Activated CD4-positive, CD25-positive, alpha-beta regulatory T cell (primary cell): Measurements from ENCODE around the gene TNFRSF11A.

Experiments
- DNase-seq, 4 experiments: peaks; one replicate each; lab custom pipeline; 2025; lab: John Stamatoyannopoulos, UW

The TNFRSF11A gene

DNA sequence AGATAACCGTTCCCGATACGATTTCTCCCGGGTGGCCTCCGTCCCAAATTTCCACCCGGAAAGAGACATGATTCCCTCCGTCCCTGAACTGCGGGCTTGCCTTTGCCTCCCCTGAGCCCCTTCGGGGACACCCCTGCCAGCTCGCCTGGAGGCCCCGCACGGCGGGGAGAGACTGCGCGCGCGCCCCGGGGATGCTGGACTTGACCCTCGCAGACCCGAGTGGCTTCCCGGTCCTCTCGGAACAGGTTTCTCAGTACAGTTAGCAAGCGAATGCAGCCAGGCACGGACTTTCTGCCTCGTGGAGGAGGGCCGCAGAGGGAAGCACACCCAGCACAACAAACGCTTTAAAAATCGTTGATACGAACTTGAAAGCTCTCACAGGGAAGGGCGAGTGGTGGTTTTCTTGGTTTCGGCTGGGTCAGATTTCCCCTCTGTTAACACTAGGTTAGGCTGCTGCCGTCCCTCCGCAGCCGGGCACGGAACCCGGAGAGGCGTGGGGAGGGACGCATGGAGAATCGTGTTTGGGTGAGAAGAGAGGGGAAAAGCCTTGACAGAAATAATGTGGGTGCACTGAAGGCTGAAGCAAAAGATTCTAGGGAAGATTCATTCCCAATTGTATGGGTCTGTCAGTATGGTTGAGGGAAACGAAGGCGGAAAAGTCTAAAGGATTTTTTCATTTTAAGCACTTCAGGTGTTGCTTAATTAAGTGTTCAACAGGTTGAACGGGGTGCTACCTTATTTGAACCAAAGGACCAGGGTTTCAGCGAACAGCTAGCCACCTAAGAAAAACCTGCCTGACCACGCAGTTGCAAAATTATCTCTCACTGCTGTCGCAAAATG lies 916 bp downstream of the TNFRSF11A start:
- DNase-seq: peak in 1 of 4 experiments; percentile 12

DNA sequence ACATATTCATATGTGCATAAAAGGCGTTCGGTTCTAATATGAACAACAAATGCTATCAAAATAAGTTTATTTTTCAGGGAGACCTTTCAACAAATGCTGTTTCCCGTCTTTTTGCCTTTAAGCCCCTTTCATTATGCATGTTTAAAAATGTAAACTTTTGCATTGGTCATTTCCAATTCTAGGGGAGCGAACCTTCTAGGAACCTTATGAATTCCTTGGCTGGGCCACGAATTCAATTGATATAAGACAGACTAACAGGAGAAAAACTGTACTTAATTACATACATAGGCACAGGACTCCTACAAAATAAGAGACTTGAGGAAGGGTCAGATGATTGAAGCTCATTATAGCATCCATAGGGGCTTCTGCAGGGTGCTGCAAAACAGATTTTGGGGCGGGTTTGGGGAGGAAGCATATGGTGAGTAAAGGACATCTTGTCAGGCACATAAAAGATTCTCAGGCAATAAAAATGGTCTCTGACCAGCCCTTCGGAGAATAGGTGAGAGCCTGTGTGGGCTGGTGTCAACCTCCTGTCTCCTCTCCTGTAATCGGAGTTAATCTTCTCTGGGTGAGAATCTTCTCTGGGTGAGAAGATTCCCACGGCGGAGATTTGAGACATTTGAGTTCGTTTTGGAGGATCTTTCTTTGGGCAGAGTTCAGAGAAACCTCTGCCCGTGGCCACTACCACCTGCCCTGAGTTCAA lies 1.7 kb downstream of the TNFRSF11A start:
- DNase-seq: no peak

DNA sequence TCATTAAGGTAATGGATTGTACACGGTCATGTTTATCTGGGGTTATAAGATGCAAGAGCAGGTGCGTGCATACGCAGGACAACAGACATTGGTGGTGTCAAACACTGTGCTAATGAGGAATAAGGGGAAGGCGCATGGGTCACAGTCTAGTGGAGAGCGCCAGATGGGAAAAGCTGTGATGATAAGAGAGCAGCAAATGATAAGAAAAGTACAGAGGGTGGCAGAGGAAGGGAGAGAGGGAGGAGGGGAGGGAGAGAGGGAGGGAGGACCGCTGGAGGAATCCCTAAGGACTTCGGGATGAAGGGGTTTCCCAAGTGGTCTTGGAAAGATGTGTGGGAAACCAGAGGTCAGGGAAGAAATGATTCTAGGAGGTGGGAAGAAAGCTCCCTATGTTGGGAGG lies 2.9 kb downstream of the TNFRSF11A start:
- DNase-seq: no peak

DNA sequence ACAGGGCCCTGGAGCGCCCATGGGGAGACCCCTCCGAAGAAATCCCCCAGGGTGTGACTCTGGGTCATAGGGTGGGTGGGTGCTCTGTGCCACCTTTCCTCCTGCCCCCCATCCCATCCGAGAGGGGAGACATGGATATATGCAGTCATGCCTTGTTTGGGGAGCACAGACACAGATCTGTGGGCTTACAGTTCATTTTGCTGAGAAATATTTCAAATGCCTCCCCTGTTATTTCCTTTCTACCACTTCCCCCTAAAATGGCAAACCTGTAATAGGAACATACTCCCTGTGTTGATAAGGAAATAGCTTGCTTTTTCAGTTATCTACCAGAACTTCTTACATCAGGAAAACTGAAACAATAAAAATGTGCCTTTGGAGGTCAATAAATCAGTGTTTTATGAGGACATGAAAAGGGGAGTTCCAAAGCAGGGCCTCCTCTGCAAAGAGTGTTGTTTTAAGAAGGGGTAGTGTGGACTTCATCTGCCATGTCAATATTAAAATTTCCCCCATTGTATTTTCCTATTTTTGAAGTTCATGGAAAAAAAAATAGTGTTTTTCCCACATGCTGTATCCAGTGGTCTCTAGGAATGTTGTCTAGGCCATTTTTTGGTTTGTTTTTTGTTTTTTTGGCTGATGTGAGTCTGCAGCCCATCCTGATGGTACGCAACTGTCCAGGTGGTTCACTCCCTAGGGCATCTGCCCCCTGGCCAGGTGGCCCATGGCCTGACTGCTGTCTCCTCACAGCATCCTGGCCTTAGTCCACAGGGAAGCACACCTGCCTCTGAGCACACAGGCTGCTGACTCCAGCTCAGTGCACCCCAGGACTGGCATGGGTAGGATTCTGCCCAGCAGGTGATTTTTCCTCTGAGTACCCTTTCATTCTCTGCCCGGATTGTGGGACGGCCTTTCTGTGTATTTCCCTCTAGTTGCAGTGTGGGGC lies 3.7 kb downstream of the TNFRSF11A start:
- no peak for DNase-seq

DNA sequence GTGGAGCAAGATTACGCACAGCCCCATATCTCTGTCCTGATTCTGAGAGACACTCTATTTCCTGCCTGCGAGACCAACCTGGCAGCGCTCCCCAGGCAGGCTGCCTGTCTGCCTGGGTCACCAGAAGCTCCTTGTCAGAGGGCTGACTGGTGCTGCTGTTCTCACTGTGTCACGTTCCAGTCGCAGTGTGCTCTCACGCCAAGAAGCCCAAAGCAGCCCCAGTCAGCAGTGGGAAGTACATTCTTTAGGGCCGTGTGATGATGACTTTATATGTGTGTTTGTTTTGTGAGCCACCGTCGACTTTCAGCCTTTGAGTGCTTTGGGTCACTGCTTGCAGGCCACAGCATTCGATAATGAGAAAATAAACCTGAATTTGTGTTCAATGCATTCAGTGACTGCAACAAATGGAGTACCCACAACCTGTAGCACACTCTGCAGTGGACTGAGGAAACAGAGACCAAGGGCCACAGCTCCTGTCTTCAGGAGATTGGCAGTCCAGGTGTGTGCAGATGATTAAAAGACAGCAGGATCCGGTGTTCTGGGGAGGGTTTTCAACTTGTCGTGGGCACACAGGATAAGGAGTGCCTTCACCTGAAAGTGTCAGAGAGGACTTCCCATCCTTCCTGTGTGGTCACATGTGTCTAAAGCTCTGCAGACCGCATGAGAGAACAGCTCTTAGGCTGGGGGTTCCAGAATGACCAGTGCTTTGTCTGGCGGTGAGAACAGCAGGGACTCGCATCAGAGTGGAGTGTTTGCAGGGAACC lies 4.8 kb downstream of the TNFRSF11A start:
- DNase-seq: peak in 2 of 4 experiments; percentile 4 to 10

DNA sequence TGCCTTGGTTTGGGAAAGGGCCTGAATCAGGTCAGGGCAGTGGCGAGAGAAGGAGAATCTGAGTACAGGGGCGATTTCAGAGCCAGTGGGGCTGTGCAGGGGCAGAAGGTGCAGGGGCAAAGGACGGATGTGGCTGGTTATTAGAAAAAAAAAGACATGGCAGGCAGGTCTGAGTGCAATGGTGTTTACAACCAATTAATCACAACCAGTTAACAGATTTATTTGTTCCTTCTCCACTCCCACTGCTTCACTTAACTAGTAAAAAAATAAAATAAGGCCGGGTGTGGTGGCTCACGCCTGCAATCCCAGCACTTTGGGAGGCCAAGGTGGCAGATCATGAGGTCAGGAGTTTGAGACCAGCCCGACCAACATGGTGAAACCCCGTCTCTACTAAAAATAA lies 5.5 kb downstream of the TNFRSF11A start:
- DNase-seq: no peak

DNA sequence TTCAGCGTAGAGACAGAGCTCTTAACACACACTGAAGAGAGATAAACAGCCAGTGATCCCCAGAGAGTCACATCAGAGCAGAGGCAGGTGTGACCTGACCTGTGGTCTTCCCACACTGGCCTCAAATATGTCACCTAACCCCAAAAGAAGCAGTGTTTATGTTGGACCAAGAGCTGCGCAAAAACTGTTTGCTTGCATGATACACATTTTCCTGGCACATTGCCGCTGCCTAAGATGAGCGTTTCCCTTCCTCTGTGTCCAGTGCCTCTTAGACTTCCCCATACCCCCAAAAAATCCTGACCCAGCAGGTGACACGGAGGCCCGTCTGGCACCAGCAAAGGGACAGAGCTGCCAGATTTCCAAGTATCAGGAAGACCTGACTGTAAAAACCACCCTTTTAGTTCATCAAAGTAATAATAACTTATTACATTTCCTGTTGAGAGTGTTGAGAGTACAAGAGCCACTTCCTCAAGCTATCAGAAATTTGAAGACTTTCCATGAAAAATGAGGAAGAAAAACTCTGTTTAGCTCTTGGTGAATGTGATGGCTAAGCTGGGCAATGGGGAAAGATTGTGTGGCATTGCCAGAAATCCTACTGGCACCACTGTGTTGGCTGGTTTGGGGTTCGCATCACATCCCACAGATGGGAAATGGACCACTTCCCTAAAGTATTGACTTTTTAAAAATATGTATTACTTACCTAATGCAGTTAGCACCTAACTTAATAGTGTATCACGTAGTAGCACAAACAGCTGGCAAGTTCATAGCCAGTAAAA lies 6.7 kb downstream of the TNFRSF11A start:
- no peak for DNase-seq

DNA sequence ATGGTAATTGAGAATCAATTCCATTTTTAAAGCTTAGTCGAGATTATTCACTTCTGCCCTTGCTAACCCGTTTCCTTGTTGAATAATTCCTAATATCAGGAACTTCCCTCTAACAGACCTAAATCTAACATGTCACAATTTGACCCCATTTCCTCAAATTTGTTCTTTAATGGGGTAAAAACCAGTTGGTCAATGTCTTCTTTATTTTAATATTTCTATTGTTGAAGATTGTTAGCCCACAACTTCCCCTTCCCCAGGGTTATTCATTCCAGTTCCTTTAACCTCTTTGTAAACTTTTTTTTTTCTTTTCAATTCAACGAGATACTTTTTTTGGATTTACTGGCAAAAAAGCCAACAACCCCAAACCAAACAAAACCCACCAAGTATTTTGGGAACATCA lies 7.3 kb downstream of the TNFRSF11A start:
- DNase-seq: no peak

DNA sequence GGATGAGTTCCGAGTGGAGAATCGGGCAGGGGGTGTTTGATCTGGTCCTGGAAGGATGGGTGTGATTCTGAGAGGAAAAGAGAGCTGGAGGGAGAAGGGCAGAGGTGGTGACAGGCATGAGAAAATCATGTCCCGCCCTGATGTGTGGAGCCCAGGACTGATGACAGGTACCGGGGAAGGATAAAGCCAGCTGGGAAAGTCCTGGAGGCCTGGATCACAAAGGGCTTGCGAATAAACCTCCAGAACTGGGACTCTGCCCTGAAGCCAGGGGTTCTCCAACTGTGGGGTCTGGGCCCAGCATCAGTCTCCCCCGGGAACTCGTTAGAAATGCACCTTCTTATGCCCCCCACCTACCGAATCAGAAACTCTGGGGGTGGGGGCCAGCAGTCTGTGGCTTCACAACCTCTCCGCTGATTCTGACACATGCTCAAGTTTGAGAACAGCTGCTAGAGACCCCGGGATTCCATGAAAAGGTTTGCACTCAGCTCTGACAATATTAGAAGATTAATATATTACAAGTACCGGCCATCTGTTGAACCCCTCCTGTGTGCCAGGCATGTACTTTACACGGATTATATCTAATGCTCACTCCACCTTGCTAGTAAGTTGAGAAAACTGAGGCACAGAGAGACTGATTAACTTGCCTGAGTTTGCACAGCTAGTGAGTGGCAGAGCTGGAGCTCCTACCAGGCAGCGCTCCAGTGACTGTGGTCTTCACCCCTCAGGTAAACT lies 8.0 kb downstream of the TNFRSF11A start:
- no peak for DNase-seq

DNA sequence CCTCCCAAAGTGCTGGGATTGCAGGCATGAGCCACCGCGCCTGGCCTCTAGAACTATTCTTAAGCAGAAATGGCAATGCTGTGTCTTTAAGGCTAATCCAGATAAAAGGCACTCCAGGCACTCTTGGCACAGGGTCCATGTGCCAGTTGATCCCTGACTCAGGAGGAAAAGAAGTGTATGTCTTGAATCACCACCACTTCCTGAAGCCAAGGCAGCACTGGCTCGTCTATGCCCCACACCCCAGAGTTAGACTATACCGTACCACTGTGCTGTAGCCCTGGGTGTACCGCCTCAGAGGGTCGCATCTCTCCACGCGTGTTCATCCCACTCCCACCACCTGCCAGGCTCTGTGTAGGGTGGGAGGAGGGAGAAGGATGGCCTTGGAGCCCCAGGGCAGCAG lies 9.0 kb downstream of the TNFRSF11A start:
- DNase-seq: no peak

DNA sequence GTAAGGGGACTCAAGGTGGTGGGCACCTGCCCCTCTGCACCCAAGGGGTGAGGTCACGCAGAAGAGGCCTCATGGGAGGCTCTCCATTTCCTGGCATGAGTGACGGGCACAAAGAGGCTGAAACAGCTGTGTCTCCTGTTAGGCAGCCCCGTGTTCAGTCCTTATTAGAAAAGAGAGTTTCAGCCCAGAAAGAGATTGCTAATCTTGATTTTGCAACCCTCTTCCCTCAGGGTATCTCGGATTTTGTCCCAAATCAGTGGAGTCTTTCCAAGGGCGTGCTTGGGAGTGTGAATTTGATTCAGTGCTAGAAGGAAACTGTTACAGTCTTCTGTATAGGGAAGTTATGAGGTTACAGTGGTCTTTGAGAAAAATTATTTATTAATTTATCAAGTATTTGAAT lies 10.4 kb downstream of the TNFRSF11A start:
- no peak for DNase-seq

DNA sequence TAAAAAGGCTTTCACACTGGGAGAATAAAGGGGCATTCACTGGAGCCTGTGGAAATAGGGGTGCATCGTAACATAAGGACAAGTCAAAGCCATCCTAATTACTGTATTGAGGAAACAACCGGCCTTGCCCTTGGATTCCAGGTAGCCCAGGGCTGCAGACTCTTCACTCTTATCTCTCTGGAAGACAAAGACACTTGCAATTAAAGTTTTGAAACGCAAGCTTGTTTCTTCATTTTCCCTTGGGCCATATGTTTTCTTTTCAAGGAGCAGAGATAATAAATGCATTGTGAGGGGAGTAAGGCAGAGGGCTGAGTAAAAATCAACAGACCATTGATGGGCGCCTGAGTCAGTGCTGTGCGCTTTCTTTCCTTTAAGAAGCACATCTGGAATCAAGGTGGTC lies 11.5 kb downstream of the TNFRSF11A start:
- no peak for DNase-seq

DNA sequence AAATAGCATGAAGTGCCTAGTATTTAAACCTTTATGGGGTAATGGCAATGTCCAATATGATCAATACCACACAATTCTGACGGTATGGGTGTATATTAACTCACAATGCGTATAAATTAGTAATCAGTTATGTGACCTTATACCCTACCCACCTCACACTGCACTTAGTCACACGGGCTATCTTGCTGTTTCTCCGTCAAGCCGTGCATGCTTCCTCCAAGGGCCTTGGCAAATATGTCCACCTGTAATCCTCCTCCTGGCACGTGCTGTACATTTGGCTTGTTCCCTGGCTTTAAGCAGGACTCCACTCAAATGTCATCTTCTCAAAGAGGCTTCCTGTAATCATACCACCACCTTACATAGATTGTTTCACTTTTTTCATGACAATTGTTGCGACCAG lies 12.2 kb downstream of the TNFRSF11A start:
- no peak for DNase-seq

DNA sequence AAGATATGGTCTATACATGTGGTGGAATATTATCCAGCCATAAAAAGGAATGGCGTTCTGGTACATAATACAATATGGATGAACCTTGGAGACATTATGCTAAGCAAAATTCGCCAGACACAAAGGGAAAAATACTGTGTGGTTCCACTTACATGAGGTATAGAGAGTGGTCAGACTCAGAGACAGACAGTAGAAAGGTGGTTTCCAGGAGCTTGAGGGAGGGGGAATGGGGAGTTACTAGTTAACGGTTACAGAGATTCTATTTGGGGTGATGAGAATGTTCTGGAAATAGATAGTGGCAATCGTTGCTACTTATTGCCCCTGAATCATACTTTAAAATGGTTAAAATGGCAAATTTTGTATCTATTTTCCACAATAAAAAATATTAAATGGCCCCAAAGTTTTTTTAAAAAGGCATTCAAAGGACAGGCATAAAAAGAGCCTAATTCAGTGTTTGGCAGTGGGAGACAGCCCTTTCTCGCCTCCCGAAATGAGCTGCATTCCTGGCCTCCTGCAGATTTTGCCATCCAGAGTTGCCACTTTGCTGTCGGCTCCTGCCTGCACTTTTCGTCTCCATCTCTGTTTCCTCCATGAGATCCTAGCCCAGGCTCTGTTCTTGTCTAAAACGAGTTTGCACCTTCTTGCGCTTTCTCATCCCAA lies 13.5 kb downstream of the TNFRSF11A start:
- no peak for DNase-seq

DNA sequence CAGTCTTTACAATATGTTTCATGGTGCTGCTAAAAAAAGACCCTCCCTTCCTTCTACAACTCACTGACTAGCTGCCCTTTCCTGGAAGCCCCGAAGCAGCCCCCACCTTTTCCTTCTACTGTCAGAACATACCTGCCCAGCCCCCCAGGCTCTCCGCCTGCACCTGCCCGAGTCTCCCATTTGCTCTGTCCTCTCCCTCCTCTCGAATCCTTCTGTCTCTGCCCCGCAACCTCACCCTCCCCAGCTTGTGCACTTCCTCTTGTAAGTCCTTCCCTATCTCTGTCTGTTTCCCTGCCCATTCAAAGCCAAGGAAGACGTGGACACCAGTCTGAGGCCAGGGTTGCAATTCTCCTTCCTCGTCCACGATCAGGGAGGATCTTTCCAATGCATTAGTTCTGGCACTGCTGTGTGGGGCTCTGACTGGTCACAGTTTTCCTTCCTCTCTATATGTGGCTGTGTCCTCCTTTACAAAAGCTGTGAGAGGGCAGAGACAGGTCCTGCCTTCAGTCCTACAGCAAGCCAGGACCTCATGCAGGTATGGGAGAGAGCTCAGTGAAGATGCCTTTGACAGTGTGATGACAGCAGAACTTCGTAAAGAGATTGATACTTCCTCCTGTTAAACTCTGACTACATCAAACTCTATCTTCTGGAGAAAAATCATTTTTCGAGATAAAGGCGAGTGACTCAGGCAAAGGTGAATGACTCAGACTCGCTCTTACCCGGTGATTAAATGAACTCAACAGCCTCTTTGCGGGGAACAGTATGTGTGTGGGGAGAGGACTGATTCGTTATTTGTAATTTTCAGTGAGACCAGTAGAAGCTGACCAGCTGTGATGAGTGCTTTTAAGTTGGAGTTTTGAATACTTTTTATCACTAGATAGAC lies 14.2 kb downstream of the TNFRSF11A start:
- DNase-seq: no peak

DNA sequence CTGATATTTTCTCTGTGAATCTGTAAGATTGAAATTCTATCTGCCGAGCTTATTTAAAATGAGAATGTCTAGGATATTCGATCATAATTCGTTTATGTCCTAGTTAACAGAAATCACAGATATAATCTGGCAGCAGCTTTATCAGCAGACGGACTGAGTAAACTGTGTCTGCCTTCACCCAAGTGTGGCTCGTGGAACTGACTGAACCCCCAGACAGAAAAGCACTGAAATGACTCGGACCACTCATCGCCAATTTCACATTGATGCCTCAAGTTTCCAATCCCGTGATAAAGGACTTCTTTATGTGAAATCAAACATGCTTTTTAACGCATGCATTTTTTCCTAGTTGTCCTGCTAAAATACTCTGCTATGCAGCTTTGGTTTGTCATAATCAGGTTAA lies 15.9 kb downstream of the TNFRSF11A start:
- DNase-seq: no peak

DNA sequence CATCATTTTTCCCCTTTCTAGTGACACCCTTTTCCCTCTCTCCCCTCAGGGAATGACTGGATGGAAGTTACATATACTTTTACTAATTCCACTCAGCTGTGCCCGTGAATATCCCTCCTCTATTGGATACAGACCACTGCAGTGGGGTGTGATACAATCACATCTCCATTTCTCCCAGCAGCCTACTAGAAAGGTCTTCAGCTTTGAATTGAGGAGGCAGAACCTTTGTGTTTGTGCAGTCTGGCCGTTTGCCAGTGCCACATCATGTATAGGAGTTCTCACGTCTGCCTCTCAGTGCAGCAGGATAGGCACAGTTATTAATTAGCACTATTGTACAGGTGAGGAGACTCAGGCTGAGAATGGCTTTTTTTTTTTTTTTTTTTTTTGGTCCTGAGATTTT lies 16.4 kb downstream of the TNFRSF11A start:
- DNase-seq: no peak

DNA sequence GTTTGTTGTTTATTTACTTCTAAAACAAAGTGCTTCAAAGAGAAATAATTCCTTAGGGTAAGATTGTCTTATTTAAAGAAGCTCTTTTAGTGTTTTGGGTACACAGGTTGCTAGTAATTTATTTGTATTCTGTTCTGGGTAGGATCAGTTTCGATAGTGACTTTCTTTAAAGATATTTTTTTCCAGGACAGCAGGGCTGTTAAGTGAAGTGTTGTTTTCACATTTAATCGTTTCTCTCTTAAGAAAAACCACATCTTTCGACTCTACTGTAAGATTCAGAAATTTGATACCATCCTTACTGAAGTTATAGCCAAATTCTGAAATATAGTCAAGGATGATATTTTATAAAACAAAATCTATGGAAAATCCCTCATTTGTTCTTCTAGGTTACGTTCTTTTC lies 17.8 kb downstream of the TNFRSF11A start:
- DNase-seq: no peak

DNA sequence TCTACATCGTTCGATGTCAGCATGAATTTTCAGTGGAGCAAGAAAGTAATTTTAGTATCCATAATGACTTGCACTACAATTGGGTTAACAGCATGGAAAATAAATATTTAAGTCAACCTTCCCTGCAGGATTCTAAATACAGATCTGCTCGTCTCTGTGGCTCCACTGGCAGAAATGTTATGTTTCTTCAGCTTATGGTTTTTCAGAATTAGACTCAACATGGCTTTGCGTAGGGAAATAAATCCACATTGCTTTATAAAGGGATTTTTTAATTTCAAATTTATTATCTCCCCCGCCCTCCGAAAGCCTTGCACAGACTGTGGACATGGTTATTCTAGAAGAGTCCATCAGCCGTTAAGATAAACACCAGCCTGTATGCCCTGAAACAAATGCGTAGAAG lies 18.2 kb downstream of the TNFRSF11A start:
- no peak for DNase-seq
